ENCODE data around the gene NECTIN1.

NECTIN1 gene

GRCh38 chr11:119755356-119756071 is 26.5 kb upstream of the NECTIN1 start:
- in situ Hi-C loops (cut with HindIII; ENCODE audit: low sequenced_read_pairs) = no loop called here

- in situ Hi-C loops (cut with HindIII; ENCODE audit: low sequenced_read_pairs) = no loop called here
These were observed 25.8 kb upstream of the NECTIN1 start for GRCh38 chr11:119754656-119755355.

GRCh38 chr11:119754199-119754598 is 25.2 kb upstream of the NECTIN1 start:
- in situ Hi-C loops (cut with HindIII; ENCODE audit: low sequenced_read_pairs) = no loop called here

- in situ Hi-C loops (cut with HindIII; ENCODE audit: low sequenced_read_pairs) = no loop called here
These were observed 23.9 kb upstream of the NECTIN1 start for GRCh38 chr11:119752946-119753345.

- in situ Hi-C loops (cut with HindIII; ENCODE audit: low sequenced_read_pairs) = no loop called here
These were observed 23.4 kb upstream of the NECTIN1 start for GRCh38 chr11:119752345-119752871.

GRCh38 chr11:119750056-119750455 is 21.1 kb upstream of the NECTIN1 start:
- in situ Hi-C loops (cut with HindIII; ENCODE audit: low sequenced_read_pairs) = no loop called here

GRCh38 chr11:119749006-119749565 is 20.1 kb upstream of the NECTIN1 start:
- in situ Hi-C loops (cut with HindIII; ENCODE audit: low sequenced_read_pairs) = no loop called here

- in situ Hi-C loops (cut with HindIII; ENCODE audit: low sequenced_read_pairs) = no loop called here
These were observed 19.1 kb upstream of the NECTIN1 start for GRCh38 chr11:119747868-119748660.

GRCh38 chr11:119745776-119746535 is 17.0 kb upstream of the NECTIN1 start:
- in situ Hi-C loops (cut with HindIII; ENCODE audit: low sequenced_read_pairs) = no loop called here

GRCh38 chr11:119745112-119745511 is 16.1 kb upstream of the NECTIN1 start:
- in situ Hi-C loops (cut with HindIII; ENCODE audit: low sequenced_read_pairs) = no loop called here

GRCh38 chr11:119744577-119744976 is 15.6 kb upstream of the NECTIN1 start:
- in situ Hi-C loops (cut with HindIII; ENCODE audit: low sequenced_read_pairs) = no loop called here

GRCh38 chr11:119743006-119743405 is 14.0 kb upstream of the NECTIN1 start:
- in situ Hi-C loops (cut with HindIII; ENCODE audit: low sequenced_read_pairs) = no loop called here

- in situ Hi-C loops (cut with HindIII; ENCODE audit: low sequenced_read_pairs) = no loop called here
These were observed 13.4 kb upstream of the NECTIN1 start for GRCh38 chr11:119742263-119742861.

GRCh38 chr11:119741369-119742262 is 12.6 kb upstream of the NECTIN1 start:
- in situ Hi-C loops (cut with HindIII; ENCODE audit: low sequenced_read_pairs) = no loop called here

- in situ Hi-C loops (cut with HindIII; ENCODE audit: low sequenced_read_pairs) = no loop called here
These were observed 11.0 kb upstream of the NECTIN1 start for GRCh38 chr11:119739975-119740374.

GRCh38 chr11:119739021-119739703 is 10.2 kb upstream of the NECTIN1 start:
- in situ Hi-C loops (cut with HindIII; ENCODE audit: low sequenced_read_pairs) = no loop called here

GRCh38 chr11:119738059-119738439 is 9.0 kb upstream of the NECTIN1 start:
- in situ Hi-C loops (cut with HindIII; ENCODE audit: low sequenced_read_pairs) = no loop called here

GRCh38 chr11:119737366-119738058 is 8.5 kb upstream of the NECTIN1 start:
- in situ Hi-C loops (cut with HindIII; ENCODE audit: low sequenced_read_pairs) = no loop called here
